Stimulated activated CD8-positive, alpha-beta memory T cell treated with anti-CD3 and anti-CD28 coated beads, Interleukin-7, amount 100 ng/mL, for 4 hours (primary cell): ENCODE results near the gene LDLRAD4.
"Not testable (repeated sequence)": the region's sequence is repeated elsewhere in the genome, so short reads cannot be mapped to it uniquely, and the experiment has no call there.

Experiments used
- DNase-seq, 2 donors: peaks; one replicate each; pipeline ENCODE4 v3.0.0-alpha.2; 2020; ENCODE audit warnings: low read depth in 2 of 2

The LDLRAD4 gene

DNA sequence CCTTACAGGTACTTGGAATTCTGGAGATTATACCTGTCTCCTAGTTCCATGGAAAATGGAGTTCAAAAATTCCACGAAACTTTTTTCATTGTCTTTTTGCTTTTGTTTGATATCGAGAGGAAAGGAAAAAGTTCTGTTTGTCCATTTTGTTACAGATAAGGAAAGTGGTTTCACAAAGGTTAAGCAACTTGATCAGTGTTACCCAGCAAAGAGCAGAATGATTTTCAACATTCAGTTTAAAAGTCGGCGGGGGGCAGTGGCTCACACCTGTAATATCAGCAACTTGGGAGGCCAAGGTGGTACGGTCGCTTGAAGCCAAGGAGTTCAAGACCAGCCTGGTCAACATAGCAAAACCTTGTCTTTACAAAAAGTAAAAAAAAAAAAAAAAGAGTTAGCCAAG is 118.8 kb downstream of the LDLRAD4 start:
- no peak for DNase-seq

DNA sequence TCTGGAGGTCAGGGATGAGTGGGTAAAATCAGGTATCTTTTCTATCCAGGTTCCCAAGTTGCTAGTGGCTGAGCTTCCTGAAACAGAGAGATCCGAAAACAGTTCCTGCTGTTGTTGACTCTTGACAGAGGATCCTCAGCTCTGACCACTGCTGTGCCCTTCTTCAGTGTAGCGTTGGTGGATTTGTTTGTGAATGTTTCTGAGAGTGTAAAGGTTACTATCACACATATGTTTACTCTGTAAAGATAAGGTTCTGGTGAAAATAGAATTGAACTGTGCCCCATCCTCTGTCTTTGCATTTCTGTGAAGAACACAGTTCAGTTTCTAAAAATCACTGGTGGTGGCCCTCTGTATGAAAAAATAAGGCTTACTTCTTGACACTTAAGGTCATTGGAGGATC is 119.8 kb downstream of the LDLRAD4 start:
- no peak for DNase-seq

DNA sequence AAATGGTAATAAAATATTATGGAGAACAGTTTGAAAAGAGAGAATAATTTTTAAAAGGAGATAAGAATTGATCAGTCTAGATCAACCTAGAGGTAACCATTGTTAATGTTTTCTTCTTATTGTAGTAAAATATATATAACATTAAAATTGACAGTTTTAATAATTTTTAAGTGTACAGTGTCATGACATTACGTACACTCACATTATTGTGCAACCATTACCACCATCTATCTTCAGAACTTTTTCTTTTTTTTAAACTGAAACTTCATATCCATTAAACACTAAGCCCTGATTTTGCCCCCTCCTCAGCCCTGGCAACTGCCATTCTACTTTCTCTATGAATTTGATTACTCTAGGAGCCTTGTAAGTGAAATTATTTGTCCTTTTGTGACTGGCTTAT is 121.1 kb downstream of the LDLRAD4 start:
- DNase-seq: no peak

DNA sequence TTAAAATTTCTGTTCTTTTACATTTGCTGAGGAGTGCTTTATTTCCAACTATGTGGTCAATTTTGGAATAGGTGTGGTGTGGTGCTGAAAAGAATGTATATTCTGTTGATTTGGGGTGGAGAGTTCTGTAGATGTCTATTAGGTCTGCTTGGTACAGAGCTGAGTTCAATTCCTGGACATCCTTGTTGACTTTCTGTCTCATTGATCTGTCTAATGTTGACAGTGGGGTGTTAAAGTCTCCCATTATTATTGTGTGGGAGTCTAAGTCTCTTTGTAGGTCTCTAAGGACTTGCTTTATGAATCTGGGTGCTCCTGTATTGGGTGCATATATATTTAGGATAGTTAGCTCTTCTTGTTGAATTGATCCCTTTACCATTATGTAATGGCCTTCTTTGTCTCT is 127.9 kb downstream of the LDLRAD4 start:
- not testable (repeated sequence) for DNase-seq

DNA sequence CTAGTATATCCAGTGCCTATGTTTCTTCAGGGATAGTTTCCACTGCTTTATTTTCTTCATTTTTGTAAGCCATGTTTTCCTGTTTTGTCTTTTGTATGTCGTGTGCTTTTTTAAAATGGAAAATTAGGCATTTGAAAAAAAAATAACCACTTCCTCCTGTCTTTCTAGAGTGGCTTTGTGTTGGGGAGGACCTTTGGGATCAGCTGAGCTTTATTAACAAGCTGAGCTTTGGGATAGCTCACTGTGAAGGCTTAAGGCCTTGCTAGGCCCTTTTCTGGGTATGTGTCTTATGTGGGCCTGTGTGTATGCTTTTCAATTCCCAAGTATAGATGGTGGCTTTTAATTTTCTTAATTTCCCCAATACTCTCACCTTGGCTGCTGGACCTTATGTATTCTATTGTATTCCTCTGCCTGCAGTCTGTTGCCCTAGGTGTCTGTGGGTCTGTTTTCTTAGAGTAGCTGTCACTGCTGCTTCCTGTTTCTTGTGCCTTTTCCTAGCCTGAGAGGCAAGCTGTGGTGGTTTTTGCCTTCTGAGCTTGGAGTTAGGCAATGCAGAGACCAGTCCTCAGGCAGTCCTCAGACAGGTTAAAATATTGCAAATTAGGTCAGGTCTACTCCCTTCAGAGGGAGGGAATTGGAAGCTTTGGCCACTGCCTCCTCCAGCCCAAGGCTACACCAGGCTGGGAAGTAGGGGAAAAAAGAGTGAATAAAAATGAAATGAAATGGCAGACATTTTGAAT is 134.7 kb downstream of the LDLRAD4 start:
- no peak for DNase-seq

DNA sequence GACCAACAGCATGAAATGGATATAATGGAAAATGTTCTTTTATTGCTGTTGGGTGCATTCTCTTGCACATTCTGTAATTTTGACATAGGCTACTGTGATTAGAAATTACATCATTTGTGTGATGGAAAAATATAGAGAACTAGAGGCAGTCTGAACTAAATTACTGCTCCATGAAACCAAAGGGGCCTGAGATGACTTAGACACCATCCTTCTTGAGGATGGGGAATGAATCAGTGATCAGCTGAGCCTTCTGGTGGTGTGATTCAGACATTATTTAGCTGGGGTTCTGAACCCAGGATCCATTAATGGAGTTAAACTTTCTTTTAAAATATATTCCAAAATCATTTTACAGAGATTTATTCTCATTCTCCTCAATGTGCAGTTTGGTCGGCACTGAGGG is 135.8 kb downstream of the LDLRAD4 start:
- DNase-seq: no peak

DNA sequence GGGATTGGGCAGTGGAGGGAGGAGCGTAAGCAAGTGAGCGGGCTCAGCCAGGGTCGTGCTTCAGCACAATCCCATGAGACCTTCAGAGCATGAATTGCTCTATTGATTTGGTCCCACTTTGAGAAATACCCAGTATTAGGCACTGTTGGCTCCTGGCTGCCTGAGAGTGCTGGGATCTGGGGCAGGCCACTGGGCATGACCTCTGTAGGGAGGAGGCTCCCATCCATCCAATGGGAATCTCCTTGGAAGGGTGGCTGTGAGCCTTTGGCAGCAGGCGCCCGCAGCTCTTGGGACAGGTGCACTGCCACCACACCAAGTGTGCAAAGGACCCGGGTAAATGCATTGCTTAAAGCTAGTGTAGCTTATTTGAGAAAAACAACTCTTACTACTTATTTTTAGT is 137.5 kb downstream of the LDLRAD4 start:
- no peak for DNase-seq

DNA sequence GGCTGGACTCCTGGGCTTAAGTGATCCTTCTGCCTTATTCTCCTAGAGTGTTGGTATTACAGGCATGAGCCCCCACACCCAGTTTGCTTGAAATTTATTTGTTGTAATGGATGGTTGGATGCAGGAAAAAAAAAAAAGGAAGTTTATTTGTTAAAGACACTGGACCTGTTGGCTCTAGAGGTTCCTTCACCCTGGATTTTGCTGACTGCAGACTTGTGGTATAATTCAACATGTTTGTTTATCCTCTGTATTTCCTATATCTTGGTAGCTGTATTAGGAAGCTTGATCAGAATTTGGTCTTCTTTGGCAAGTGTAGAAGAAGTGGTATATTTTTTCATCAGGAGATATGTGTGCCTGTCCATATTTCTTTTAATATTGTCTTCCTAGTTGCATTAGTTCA is 138.7 kb downstream of the LDLRAD4 start:
- DNase-seq: no peak

DNA sequence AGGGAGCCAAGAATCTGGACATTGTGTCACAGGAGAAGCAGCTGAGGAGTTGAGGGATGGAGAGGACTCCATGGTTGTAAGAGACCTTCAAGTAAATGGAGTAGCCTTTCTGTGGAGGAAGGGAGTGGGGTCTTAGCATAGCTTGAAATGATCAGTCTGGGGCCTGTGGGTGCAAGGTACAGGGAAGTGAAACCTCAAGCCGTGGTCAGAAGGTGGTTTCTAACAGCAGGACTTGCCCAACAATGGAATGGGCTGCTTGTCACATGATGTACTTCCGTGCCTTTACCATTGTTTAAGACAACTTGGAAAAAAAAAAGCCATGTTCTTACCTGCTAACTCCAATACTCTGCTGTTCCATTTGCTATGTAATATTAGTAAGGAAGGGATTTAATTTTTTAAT is 140.7 kb downstream of the LDLRAD4 start:
- no peak for DNase-seq

DNA sequence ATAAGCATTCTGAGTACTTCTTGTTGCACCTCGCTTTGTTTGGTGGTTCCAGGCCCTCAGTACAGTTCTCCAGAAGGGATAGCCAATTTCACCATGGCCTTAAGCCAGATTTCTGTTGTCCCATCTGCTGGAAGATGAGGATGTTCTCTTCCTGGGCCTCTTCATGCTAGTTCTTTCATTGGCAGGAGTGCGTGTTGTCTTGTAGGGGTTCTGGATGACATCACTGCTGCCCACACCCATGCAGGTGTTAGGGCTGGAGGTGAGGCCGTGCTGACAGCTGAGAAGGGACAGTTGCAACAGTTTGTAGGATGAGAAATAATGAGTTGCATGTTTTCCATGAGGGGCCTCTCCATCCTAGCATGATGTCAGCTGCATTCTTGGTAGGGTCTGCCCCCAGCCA is 142.9 kb downstream of the LDLRAD4 start:
- no peak for DNase-seq

DNA sequence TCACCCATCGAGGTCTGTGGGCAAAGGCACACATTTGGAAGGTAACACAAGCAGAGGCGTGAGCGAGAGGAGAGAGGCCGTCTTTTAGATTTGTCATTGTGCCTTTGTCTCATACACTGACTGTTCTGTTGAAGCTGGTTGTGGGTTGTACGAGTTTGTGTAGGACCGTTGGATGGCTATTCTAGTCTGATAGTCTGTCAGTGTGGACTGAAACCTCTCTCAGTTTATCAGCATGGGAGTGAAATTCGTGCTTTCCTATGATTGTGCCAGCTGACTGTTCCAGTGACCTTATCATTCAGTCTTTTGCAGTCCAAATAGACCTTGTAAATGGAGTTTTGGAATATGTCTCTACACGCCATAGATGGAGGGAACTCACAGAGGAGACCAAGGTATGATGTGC is 143.5 kb downstream of the LDLRAD4 start:
- DNase-seq: no peak

DNA sequence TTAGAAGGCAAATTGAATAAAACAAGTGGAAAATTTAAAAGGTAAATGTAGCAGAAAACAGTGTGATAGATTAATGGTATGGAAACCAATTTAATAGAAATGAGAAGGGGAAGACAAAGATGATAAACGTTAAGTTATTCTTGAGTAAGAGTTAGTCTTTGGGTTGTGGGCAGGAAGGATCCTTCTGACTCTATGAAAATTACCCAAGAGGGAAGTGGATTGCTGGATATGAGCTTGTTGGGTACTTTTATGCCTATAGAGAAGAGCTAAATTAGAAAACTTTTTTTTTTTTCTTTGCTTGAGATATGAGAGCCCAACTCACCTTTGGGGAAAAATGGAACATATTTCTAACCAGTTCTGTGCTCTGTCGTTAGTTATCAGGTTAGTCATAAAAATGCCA is 144.0 kb downstream of the LDLRAD4 start:
- DNase-seq: no peak

DNA sequence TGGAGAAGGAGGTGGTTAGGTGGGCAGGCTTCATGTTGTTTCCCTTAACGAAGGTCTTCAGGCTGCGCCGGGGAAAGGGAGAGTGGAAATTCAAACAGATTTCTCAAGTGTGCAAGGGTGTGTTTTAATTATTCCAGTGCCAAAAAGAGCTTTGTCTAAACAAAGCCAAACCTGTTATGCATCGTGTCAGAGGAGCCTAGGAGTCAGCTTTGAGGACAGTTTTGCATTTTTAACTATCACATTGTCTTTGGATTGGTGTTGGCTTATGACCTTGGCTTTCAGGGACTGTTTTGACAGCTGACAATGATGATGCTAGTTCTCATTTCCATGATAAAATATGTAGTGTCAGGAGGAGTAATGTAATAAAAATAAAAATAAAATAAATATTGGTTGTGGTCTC is 144.8 kb downstream of the LDLRAD4 start:
- DNase-seq: no peak

DNA sequence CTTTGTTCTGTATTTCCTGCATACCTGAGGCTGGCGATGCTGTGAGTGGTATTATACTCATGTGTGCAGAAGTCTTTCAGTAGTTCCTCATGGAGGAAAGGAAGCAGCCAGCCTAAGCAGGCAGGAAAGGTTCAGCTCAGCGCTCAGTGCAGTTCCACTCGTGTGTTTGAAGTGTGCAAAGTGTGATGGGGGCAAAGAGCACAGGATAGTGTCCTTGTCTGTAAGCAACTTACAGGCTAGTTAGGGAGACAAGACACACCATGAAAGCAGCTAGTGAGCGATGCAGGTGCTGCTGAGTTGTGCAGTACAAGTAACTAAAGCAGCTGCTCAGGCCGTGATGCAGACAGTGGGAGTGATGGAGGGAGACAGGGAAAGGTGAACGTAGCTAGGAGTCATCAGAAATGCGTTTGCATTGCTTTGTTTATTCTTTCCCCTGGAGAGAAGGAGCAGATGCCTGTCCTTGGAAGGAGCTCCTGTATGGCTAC is 146.2 kb downstream of the LDLRAD4 start:
- no peak for DNase-seq

DNA sequence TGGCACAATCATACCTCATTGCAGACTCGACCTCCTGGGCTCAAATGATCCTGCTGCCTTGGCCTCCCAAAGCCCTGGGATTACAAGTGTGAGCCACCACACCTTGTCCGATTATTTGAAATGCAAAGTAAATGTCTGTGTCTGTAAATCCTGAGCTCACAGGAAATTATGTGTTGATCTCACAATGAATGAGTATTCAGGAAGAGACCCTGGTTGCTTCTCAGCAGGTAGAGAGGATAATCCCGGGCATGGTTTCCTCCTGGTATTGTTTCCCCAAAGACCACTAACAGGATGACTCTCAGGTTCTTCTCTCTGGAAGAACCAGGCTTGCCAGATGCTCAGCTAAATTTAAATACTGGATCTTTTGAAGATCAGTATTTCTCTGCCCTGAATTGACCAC is 147.6 kb downstream of the LDLRAD4 start:
- DNase-seq: no peak

DNA sequence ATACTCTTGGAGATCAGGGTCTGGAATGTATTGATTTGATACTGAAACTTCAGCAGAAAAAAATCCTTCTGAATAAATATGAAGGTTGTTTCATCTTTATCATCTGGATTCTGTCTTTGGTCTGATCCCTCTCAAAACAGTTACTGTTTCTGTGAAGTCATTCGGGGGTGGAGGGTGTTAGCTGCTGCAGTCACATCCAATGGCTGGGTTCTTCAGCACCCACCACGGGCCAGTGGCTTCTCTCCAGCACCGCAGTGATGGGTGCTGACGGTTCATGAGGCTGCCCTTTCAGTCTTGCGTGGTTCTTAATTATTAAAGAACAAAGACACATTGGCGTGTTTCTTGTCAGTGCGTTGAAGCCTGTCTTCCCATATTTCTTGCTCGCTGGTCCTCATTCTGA is 148.0 kb downstream of the LDLRAD4 start:
- DNase-seq: no peak

DNA sequence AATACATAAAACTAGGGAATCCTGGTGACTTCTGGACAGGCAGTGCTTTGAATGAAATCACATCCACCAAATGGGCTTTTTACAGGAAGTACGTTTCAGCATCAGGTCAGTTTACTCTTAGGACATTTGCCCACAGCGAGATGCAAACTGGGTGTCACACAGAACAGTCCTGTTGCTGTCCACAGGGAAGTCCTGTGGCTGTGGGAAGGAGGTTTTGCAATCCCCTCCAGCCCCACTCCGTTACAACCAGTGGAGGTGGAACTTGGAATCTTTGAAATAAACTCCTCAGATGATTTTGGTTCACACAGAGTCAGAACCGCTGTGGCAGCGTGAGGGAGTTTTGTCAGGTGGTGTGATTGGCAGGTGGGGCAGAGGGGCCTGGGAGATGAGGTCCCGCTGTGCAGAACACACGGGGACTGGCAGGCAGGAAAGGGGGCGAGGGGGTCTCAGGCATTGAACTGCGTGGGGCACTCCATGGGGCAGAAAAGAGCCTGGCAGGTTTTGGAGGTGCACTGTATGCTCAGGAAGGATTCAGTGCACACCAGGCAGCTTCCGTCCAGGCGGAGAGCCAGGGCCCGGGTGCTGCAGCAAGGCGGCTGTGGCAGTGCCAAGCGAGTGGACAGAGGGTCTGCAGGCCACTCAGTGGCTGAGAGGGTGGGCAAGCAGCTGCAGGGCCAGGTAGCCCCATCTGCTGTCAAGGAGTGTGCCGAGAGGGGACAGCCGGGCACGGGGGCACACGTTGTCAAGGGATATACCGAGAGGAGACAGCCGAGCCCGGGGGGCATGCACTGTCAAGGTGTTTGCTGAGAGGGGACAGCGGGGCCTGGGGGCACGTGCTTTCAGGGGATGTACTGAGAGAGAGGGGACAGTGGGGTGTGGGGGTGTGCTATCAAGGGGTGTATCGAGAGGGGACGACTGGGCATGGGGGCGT is 148.7 kb downstream of the LDLRAD4 start:
- DNase-seq: no peak

DNA sequence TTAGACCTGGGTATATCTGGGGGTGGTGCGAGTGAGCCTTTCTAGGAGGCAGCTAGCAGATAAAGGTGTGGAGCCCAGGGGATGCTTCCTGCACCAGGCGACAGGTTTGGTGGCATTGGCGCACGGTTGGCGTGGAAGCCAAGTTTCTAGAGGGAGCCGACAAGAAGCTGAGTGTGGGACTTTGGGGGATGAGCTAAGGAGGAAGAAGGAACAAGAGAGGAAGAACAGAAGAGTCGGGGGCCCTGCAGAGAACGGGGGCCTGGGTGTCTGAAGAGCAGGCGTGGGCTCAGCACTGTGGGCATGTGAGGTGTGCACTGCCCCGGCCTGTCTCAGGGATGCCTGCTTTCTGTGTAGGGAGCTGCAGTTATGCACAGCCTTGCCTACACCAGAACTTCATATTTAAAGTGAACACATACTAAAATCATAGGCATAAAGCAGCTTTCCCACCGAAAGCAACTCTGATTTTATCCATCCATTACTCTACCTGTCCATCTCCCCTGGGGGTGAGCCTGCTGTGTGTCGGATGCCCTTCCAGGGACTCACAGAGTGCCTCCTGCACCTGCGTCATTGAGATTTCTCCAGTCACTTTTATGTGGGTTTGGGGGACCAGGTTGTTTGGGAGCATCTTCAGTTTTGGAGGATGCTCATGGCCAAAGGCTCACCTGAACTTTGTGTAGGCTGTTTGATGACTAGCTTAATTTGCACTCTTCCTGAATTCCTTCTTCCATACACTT is 149.7 kb downstream of the LDLRAD4 start:
- no peak for DNase-seq

DNA sequence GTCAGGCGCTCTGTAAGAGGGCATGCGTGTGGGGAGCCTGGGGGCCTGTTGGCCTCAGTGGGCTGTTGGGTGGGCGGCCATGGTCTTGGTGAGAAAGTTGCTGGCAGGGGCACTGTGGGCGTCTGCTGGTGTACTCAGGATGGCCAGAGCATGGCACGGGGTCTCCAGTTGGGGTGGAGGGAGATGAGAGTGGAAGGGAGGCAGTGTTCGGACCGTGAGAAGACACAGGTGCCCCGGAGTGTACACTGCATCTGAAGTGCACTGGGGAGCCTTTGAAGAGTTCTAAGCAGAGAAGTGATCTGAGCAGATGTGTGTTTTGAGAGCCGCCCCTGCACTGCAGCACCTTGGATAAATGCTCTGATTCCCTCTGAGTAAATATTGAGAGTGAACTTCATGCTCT is 150.8 kb downstream of the LDLRAD4 start:
- no peak for DNase-seq

DNA sequence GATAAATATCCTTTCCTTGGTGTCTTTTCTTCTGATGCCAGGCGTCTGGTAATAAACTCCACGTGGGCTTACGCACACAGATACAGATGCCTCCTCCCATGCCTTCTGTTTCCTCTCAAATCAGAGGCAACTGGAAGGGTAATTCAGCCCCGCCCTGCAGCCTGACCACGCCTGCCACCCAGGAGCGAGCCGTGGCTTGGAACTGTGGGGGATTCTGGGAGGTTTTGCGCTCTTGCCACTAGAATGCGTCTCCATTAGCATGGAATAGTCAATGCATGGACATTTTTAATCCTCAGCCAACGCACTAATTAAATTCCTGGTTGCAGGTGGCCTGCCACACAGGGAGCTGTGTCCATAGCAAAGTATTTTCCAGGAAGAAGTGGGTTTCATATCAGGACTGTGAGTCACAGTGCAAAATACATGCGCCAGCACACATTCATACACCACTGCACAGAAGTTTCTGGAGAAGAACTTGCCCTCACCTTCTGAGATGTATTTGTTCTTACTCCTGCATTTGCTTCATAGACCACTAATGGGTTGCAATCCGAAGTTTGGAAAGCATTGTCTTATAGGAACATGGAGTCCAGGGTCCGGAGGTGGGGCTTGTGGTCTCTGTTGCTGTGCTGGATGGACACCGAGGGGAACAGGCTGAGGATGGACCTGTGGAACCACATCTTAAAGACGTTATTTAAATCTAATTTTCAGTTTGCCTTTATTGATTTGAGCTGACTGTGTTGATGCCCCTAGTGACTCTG is 151.4 kb downstream of the LDLRAD4 start:
- no peak for DNase-seq

DNA sequence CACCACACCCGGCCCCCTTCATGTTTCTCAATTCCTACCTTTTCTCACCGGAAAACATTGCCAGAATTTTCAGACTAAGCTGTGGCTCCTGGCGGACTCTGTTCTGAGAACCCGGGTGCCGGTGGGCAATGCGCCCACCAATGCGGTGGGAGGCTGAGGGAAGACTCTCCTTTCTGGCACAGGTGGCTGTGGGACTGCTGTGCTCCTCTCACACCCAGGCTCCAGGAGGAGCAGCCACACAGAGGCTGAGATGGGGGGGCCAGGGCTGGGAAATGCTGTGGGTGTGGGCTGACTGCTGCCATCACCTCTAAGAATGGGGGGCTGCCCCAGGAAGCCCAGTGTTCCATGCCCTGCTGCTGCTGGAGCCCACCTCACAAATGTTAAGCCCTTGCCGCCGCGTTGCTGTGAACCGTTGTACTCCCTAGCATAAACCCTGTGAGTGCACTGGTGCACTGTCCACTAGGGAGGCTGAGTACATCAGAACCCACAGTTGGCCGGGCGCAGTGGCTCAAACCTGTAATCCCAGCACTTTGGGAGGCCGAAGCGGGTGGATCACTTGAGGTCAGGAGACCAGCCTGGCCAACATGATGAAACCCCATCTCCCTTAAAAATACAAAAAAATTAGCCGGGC is 152.6 kb downstream of the LDLRAD4 start:
- no peak for DNase-seq
